Measurements from ENCODE around the gene FAM222B.

GRCh38 chr17:28747801-28748750 is 94.5 kb downstream of the FAM222B start:
- TF ChIP-seq EZH2 (IDR thresholded peaks at IDR 0.05; ENCODE audit: borderline replicate concordance, low read length) (no peak), CTCF (conservative IDR thresholded peaks at IDR 0.05 in 1 of 2, IDR thresholded peaks at IDR 0.05 in 1 of 2; ENCODE audit: extremely low read depth in 1 of 2, insufficient read depth in 1 of 2, low read depth in 1 of 2, low read length in 2 of 2) (peak in 1 of 2 donors; percentile 17)

Measured in mammary epithelial cell (primary cell).